ENCODE results near the gene TMEM51.

GRCh38 chr1:15225461-15225860 lies 71.9 kb downstream of the TMEM51 start:
- no peak for TF ChIP-seq REST (IDR thresholded peaks at IDR 0.05; ENCODE audit: insufficient read depth in 1 of 2, low read depth in 2 of 2, low read length in 2 of 2)
- TF ChIP-seq TAF1 (IDR thresholded peaks at IDR 0.05; ENCODE audit: borderline replicate concordance, insufficient read depth, low read length) = no peak
- no peak for TF ChIP-seq POLR2AphosphoS5 (IDR thresholded peaks at IDR 0.05; ENCODE audit: low read depth, low read length)
- TF ChIP-seq SIN3A (IDR thresholded peaks at IDR 0.05; ENCODE audit: borderline replicate concordance, insufficient read depth, low read length) = no peak
